Right kidney (tissue), 1 donor: ENCODE measurements around the gene ARF1.

ENCODE experiments used
- DNase-seq: peaks from one replicate; pipeline ENCODE4 v3.0.0-alpha.2; 2016

The ARF1 gene

DNA sequence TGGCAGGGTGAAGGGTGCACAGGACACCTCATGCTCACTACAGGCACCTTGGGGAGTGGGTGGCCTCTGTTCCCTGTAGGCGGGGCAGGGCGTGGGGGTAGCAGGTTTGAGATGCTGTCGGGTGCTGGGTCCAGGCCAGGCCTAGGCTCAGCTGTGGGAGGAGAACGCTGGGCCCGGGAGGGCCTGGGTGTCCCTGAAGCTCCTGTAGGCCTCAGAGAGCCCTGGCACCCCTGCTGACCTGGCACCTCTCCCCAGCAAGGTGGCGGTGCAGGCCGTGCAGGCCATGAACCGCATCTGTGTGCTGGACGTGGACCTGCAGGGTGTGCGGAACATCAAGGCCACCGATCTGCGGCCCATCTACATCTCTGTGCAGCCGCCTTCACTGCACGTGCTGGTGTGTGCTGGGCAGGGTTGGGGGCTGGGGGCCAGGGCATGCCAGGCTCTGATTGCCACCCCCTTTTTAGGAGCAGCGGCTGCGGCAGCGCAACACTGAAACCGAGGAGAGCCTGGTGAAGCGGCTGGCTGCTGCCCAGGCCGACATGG is 64.7 kb downstream of the ARF1 start:
- DNase-seq: no peak

DNA sequence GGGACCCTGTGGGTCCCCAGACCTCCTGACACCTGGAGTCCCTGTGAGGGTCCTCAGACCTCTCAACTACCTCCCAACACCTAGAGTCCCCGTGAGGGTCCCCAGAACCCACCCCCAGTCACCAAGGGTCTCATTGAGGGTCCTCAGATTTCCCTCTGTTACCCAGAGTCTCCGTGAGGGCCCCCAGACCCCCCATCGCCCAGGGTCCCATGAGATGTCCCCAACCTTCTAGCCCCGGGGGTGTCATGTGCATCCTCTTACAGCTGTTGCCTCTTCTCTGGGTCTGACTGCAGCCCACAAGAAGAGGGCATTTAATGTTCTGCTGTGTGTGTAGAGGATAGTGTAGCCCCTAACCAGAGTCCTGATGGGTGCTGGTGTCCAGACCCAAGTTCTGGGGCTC is 65.3 kb downstream of the ARF1 start:
- DNase-seq: no peak

GRCh38 chr1:228148196-228148861 is 65.8 kb downstream of the ARF1 start:
- no peak for DNase-seq
